Cardiac muscle cell (in vitro differentiated cells and primary cell): ENCODE data around the gene COMMD1. TPM values are rescaled to one million over a fixed set of nuclear protein-coding genes. Genes with fewer than 3 reads are reported as not detected.
"Not testable (repeated sequence)": the region's sequence is repeated elsewhere in the genome, so short reads cannot be mapped to it uniquely, and the experiment has no call there.

Experiments used
- DNase-seq, 2 donors: peaks; one replicate each; pipeline versions ENCODE4 v3.0.0 to v3.0.0-alpha.2; 2010 to 2017; ENCODE audit warnings: low read depth in 1 of 2, low spot score in 1 of 2
- H3K27ac ChIP-seq: fragments of 200-600 bp; sonication (generic); 2 replicates; pipeline ENCODE4 v1.5.1; 2016
- H3K27me3 ChIP-seq: fragments of 200-600 bp; sonication (generic); 2 replicates; pipeline ENCODE4 v1.6.0; 2016; ENCODE audit warnings: control low read depth
- H3K36me3 ChIP-seq: fragments of 200-600 bp; sonication (generic); 2 replicates; pipeline ENCODE4 v1.5.1; 2016; ENCODE audit warnings: control low read depth
- H3K4me1 ChIP-seq: fragments of 200-600 bp; sonication (generic); 2 replicates; pipeline ENCODE4 v1.8.1; 2017; ENCODE audit warnings: low read depth, mild to moderate bottlenecking, mixed run types
- H3K4me3 ChIP-seq: fragments of 200-600 bp; sonication (generic); 2 replicates; pipeline ENCODE4 v1.5.1; 2016; ENCODE audit warnings: mild to moderate bottlenecking
- H3K9me3 ChIP-seq: fragments of 200-600 bp; sonication (generic); 2 replicates; pipeline ENCODE4 v1.5.1; 2017; ENCODE audit warnings: low read depth, mild to moderate bottlenecking, control low read depth
- CTCF ChIP-seq: IDR thresholded peaks from 2 replicates; pipeline ENCODE4 v1.5.1; 2012; ENCODE audit warnings: low read depth, mild to moderate bottlenecking, low read length
- polyA plus RNA-seq: library from polyadenylated mRNA; unstranded; fragments of >200 nt; fragmentation: Nextera tagmentation; extraction: Ambion mirVana; gene quantifications from 2 replicates; pipeline ENCODE4 v1.2.1, GENCODE V29; 2016
- total RNA-seq: library from RNA; depleted of rRNA; stranded (reverse); fragments of >200 nt; gene quantifications from 2 replicates; pipeline ENCODE4 v1.2.3, GENCODE V29; 2016

Gene COMMD1
- total and polyA plus RNA-seq, 2 experiments from 2014 or later = 36.1 to 94.0 TPM

GRCh38 chr2:62000538-62000937 lies 95.1 kb downstream of the COMMD1 start:
- Histone ChIP-seq H3K4me3 (no peak overlapping the region), H3K27me3 (no peaks in the 10 kb centered on the region), H3K36me3 (no peaks in the 10 kb centered on the region), H3K27ac (no peak overlapping the region), H3K4me1 (peaks cover 3% of the 10 kb centered on the region), H3K9me3 (no peaks in the 10 kb centered on the region)
- TF ChIP-seq CTCF = no peak
- DNase-seq = no peak

- H3K27me3 ChIP-seq = no peaks in the 10 kb centered on the region
- H3K4me1 ChIP-seq = no peaks in the 10 kb centered on the region
- no peaks in the 10 kb centered on the region for H3K36me3 ChIP-seq
- H3K9me3 ChIP-seq = no peaks in the 10 kb centered on the region
- no peak for TF ChIP-seq CTCF
- H3K4me3 ChIP-seq = no peak overlapping the region
- H3K27ac ChIP-seq = no peak overlapping the region
- DNase-seq = no peak
These were observed 96.0 kb downstream of the COMMD1 start for GRCh38 chr2:62001431-62001830.

- H3K36me3 ChIP-seq, H3K4me3 ChIP-seq, H3K27me3 ChIP-seq, H3K9me3 ChIP-seq, H3K4me1 ChIP-seq, DNase-seq, H3K27ac ChIP-seq: not testable (repeated sequence)
These were observed 99.0 kb downstream of the COMMD1 start for GRCh38 chr2:62004428-62004827.

GRCh38 chr2:62007555-62007954 lies 102.1 kb downstream of the COMMD1 start:
- no peaks in the 10 kb centered on the region for H3K4me1 ChIP-seq
- H3K27me3 ChIP-seq = no peaks in the 10 kb centered on the region
- H3K36me3 ChIP-seq = no peaks in the 10 kb centered on the region
- H3K9me3 ChIP-seq = no peaks in the 10 kb centered on the region
- DNase-seq = no peak
- TF ChIP-seq CTCF = no peak
- H3K27ac ChIP-seq = no peak overlapping the region
- no peak overlapping the region for H3K4me3 ChIP-seq

- H3K27me3 ChIP-seq = no peaks in the 10 kb centered on the region
- peaks cover 10% of the 10 kb centered on the region for H3K4me1 ChIP-seq
- DNase-seq = no peak
- no peak for TF ChIP-seq CTCF
- no peak overlapping the region for H3K4me3 ChIP-seq
- no peaks in the 10 kb centered on the region for H3K9me3 ChIP-seq
- H3K27ac ChIP-seq = no peak overlapping the region
- H3K36me3 ChIP-seq = no peaks in the 10 kb centered on the region
These were observed 105.3 kb downstream of the COMMD1 start for GRCh38 chr2:62010632-62011256.

- DNase-seq = no peak
- H3K36me3 ChIP-seq = no peaks in the 10 kb centered on the region
- no peak overlapping the region for H3K4me3 ChIP-seq
- H3K27ac ChIP-seq = peak overlapping the region; percentile 61
- no peaks in the 10 kb centered on the region for H3K9me3 ChIP-seq
- no peak for TF ChIP-seq CTCF
- H3K27me3 ChIP-seq = no peaks in the 10 kb centered on the region
- peaks cover 10% of the 10 kb centered on the region for H3K4me1 ChIP-seq
These were observed 108.2 kb downstream of the COMMD1 start for GRCh38 chr2:62013641-62014040.
